Activated naive CD8-positive, alpha-beta T cell treated with anti-CD3 and anti-CD28 coated beads, Interleukin-2, amount 50 U/mL, for 16 hours (primary cell): Measurements from ENCODE around the gene ADAMTSL1.

Source experiments
- DNase-seq: peaks from one replicate; pipeline ENCODE4 v3.0.0-alpha.2; 2020; ENCODE audit warnings: low read depth, low spot score

Gene ADAMTSL1

DNA sequence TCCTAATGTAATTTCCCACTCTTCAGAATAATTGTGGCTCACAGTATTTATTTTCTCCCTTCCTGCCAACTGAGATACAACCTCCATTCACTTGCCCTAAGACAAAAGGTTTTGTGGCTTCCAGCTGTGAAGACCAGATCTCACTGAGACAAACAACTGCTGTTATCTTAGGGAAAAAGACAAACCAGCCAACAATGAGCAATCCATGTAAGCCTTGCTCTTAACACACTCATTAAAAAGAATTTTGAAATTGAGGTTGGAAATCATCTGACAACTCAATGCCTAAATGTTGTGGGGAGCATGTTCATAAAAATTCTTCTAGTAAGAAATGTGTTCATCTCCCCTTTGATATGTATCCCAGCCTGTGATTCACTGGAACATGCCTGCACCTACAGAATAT is 132.9 kb downstream of the ADAMTSL1 start:
- DNase-seq, result no peak

DNA sequence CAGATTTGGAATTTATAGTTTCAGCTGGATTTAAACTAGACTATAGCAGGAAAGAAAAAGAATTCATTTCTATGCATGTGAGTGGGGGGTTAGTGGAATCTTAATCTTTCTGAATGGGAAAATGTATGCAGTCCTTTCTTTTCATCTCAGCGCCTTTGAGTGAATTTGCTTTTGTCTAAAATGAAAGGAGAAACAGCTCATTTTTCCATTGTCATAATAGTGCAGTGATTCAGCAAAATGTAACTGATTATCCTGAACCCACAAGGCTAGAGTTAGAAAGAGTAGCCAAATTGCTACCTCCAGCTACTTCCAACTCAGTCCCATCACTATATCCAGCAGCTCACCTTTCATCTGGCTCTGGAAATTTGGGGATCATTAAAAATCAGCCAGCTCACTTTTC is 134.4 kb downstream of the ADAMTSL1 start:
- no peak for DNase-seq

DNA sequence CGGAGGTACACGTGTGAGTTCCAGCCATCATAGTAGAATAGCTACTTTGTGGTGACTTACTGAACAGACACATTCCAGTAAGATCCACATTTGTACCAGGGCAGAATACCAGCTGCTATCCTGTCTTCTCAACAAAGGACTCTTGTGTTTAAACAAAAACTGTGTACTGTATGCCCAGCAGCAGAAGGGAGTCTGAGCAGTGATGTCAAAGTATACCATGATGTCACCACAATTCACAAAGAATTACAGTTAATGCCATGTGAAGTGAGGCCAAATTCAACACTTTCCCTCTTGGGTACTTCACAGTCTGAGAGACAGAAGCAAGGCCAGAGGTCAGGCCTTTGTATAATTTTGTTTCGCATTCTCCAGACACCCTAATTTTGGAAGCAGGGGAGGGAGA is 137.0 kb downstream of the ADAMTSL1 start:
- DNase-seq, result no peak

DNA sequence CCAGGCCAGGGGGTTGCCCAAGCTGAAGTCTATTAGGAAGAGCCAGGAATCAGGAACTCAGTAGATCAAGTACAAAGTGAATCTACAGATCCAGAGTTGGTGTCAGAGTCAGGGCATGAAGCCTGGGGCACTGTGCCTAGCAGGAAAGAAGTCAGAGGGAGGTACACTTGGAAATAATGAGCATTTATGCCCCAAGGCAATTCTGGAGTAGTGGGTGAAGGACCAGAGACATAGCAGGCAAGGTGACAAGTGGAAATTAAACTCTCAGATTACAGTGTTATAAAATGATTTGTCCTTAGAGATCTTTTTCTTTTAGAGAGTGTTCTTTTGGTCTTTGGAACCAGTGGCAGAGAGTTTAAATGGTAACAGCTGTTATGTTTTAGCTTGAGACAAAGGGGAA is 138.0 kb downstream of the ADAMTSL1 start:
- no peak for DNase-seq

DNA sequence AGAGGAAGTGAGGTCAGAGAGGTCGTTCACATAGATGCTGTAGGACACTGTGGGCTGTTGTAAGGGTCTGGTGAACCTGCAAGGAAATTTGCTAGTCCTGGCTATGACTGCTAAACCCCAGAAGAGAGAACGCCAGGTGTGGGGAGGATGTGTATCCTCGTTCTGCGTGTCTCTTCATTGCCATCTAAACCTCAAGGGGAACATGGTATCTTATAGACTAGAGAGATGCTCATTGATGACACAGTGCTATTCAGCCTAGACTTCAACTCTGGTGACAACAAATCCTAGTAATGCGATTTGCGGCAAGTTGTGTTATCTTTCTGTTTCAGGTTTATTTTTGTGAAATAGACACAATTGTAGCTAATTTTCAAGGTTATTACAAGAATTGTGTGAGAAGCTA is 140.2 kb downstream of the ADAMTSL1 start:
- no peak for DNase-seq

DNA sequence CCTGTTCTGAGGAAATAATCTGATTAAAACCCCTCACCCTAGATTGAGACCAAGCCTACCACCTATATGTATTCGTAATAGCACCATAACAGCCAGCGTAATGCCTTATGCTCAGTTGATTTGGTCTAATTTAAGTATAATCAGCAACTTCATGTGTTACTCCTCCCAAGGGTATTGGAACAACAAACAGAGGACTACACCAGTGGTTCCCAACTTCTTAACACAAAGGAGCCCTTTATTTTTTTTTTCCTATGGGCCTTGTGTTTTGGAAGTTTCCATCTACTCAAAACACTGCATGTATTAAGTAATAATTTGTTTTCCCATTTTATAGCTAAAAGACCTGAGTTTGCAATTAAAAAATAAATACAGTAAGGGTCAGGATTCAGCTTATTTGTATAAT is 140.7 kb downstream of the ADAMTSL1 start:
- DNase-seq, result no peak

DNA sequence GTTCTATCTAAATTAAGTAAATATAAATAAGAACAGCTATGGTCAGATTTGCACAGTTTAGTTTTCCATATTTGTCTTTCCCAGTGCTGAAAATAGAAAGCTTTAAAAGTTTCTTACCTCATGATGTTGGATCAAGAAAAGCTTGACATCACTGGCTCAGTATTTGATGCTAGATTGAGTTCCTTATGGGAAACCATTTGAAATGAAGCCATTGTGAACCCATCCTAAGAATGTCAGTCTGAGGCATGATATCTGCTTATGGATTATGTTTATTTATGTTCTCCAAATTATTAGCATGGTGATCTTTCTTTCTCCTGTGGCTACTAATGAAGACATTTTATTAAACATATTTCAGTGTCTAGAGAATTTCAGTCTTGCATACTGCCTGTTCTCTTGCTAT is 143.0 kb downstream of the ADAMTSL1 start:
- no peak for DNase-seq

DNA sequence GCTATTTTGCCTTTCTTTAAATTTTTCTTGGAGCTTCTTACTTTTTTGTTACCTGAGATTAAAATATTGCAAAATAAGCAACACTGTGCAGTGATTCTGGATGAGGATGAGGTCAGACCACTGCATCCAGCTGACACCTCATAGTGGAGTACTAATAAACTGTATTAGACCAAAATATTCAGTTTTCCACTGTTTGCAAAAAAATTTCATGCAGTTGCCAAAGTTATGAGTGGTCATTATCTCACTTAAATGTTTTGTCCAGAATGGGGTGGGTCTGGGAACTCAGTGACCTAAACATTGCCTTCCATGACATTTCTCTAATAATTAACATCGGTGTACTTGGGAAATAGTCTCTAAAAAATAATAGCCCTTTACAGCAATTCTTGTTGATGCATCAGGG is 143.8 kb downstream of the ADAMTSL1 start:
- no peak for DNase-seq

DNA sequence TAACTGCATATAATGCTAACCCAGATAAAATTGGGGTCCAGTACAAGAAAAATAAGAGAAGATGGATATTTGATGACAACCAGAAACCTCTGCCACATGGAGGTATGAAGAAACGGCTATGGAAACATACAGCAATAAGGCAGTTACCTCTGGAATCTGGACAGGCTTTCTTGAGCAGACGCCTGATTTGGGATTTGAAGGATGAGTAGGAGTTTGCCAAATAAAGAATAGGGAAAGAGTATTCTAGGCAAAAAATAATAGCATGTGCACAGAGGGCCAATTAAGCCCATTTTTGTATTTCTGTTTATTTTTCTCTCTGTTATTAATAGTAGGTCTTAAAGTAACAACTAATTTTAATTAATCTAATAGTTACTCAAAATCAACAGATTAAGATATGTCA is 144.9 kb downstream of the ADAMTSL1 start:
- DNase-seq, result no peak

DNA sequence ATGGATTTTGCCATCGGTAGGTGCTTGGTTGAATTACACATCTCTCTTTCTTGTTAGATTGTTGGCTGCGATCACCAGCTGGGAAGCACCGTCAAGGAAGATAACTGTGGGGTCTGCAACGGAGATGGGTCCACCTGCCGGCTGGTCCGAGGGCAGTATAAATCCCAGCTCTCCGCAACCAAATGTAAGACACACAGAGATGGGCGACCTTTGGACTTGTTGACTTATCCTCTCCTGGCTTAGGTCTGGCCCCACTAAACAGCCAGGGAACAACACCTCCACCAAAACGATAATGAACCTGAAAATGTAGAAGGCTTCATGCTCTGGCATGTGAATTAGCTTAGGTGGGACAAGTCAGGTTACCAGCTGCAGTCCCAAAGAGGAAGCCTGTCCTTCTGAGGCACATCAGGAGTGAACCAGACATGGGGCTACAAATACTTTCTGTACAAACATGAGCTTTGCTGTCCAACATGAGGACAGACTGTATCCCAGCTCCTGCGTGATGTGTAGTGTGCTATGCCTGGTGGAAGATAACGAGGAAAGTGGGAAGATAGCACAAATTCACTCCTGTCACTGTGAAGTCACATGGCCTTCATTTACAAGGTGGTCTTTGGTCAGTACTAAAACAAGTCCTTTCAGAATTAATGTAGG is 148.4 kb downstream of the ADAMTSL1 start:
- DNase-seq, result no peak

DNA sequence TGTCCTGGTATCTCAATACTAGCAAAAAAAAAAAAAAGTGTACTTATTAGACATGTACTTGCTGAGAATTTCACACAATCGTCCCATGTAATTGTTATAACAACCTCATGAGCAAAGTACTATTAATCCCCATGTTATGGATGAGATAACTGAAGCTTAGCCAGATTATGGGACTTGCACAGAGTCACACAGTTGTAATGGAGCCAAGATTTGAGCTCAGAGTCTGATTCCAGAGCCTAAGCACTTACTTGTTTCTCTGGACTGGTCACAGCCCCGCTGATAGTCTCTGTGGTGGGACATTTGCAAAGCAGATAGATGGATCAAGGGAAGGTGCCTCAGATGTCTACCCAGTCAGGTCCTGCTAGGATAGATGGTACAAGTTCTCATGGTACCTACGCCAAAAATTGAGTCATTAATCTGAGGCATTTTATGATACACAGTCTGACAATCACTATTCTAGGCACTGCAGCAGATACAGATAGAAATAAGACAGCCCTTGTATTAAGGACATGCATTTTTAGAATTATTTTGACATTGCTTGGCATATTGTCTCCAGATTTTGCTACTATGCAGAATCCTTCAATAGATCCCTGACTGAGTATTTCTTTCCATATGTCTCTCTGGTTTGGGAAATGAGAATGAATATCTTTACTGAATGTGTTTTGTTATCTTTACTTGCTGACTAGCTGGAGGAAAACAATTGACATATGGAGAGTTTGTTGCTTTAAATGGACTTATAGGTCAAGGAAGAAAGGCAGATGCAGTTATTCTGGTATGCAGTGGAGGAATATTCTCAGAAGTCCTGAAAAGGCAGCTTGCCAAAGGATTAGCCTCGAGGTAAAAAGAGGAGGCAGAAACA is 149.5 kb downstream of the ADAMTSL1 start:
- no peak for DNase-seq

DNA sequence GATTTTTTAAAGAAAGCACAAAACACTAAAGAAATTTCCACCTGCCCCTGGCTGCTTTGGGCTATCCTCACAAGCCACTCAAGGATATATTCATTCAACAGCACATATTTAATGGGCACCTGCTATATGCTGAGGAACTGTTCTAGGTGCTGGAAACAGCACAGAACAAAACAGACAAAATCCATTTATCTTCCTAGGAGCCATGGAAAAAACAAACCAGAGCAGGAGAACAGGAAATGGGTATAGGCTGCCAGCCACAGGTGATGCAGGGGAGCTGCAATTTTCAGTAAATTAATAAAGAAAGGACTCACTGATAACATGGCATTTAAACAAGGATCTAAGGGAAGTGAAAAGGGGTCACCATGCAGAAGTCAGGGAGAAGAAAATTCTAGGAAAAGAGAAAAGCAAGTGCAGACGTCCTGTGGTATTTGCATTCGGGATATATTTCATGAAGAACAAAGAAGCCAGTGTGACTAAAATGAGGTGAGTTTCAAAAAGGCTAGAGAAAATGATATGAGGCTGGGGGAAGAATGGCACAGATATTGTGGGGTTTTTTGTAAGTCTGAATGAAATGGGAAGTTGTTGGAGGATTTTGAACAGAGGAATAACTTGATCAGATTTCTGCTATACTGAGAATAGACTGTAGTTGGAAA is 152.2 kb downstream of the ADAMTSL1 start:
- DNase-seq, result no peak

DNA sequence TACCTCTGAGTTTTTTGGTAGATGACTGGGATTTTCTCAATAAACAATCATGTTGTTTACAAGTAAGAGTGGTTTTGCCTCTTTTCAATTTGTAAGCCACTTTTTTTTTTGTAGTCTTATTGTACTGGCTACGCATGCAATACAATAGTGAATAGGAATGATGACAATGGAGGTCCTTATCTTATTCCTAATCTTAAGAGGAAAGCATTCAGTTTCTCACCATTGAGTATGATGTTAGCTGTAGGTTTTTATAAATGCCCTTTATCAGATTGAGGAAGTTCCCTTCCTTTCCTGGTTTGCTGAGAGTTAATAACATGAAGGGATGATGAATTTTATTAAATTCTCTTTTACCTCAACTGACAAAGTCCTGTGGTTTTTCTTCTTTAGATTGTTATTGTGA is 155.2 kb downstream of the ADAMTSL1 start:
- no peak for DNase-seq

DNA sequence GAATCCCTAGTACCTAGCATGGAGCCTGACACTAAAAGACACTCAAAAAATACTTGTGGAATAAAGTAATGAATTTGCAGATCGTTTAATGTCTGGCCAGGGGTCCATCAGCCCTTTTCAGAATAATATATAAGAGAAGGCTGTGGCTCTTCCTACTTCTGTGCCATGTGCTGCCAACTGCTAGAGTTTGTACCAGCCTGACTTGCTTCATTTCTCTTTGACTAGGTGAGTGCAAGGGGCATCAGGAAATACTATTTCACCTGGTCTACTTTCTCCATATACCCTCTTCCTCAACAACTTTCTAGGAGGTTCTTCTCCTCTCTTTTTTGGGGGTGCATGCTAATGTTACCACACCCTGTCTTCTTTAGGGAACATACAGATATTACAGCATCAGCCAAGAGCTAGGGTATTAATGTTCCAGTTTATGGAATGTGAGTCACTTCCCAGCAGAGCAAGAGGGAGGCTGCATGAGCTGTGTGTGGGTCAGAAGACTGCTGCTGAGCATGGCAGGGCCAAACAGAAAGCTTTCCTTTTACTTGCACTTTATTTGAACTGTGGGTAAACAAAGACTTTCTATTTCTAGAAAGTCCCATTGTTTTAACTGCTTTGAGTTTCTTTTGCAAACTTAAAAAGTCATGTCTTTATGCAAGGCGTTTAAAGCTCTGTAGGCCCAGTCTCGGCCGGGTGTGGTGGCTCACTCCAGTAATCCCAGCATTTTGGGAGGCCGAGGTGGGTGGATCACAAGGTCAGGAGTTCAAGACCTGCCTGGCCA is 158.9 kb downstream of the ADAMTSL1 start:
- DNase-seq, result no peak

DNA sequence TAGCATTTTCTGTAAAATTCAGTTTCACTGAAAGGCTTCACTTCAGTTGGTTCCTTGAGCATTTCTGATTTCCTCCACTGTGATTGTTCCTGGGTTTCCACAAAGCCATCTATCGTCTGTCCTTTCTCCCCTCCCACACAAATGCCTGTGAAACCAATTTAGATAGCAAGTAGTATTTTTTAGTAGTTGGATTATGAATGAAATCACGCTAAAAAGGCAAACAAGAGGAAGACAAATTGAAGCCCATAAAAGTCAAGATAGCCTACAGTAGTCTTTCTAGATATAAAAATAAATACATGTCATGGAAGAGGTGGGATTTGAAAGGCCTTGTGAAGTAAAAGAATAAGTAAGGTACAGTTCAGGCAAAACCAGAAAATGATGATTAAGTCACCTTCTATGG is 162.8 kb downstream of the ADAMTSL1 start:
- DNase-seq, result no peak

DNA sequence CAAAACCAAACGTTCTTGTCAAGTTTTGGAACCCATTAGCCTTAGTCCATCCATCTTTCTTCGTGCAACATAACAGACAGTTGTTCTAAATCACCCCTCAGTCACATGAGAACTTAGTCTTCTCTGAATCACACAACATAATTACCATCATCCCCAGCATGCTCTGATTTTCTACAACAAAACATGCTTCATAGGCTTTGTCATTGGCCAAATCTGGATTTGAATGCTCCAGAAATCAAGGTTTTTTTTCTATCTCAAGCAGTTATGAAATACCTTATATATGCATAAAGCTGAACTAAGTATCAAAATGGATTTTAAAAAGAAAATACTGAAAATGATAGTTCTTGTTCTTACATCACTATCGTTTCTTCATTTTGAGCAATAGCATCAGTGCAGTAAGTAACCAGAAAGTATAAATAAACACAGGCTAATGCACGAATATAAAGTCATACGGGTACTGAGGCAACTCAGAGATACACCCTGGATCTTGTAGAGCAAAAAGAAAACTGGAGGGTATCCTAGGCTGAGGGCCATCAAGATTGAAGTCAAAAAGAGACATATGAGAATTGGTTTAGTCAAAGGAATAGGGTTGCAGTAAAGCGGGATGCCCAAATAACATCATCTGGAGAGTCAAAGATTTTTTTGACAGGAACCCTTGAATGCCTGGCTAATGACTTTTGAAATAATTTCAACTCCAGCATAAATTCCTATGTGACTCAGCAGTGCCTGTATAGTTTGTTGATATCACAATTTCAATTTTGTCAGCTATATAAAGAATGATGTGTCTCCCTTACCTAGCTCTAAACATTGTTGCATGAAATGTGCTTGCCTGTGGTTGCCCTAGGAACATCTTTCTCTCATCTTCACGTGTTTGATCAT is 164.7 kb downstream of the ADAMTSL1 start:
- DNase-seq, result no peak

DNA sequence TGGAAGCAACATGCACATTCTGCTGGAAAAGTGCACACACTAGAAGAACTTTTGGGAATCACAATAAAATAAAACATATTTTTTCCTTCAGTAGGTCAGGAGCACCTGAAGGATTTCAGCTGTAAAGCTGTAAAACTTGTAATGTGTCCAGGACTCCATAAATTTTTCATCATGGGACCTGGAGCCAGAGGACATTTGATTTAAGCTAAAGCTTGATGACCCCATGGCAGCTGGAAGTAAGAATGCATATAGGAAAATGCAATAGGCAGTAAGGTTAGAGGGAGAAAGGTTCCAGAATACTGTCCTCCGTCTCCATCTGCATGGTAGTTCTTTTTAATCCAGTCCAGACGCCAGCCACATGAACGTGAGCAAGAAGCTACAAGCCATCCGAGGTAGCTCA is 166.0 kb downstream of the ADAMTSL1 start:
- DNase-seq, result no peak

DNA sequence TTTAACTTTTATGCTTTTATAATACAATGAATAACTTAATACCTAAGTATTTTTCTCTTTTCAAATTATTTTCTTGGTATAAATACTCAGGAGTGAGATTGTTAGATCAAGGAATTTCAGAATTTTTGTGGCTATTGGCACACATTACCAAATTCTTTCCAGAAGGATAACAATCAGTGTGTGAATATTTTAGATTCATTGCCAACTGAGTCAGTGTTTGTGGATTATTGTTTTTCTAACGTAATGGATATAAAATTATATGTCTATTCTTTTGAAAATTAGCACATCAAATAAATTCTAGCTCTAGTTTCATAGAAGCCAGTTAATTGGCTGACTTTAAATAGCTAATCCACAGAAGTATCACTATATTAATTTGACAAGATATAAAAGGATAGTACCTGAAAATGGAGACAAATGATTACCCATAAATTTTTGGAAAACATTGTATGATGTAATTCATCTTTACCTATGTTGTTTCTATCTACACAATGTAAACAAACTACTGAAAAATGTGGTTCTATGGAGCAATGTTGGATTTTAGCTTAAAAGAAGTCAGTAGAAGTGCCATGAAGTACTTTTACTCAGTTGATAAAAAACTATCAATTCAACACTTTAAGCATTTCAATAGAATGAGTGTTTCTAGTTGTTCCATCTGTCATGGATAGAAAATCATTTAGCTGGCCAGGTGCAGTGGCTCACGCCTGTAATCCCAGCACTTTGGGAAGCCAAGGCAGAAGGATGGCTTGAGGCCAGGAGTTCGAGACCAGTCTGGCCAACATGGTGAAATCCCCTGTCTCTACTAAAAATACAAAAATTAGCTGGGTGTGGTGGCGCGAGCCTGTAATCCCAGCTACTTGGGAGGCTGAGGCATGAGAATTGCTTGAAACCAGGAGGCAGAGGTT is 185.1 kb downstream of the ADAMTSL1 start:
- no peak for DNase-seq

DNA sequence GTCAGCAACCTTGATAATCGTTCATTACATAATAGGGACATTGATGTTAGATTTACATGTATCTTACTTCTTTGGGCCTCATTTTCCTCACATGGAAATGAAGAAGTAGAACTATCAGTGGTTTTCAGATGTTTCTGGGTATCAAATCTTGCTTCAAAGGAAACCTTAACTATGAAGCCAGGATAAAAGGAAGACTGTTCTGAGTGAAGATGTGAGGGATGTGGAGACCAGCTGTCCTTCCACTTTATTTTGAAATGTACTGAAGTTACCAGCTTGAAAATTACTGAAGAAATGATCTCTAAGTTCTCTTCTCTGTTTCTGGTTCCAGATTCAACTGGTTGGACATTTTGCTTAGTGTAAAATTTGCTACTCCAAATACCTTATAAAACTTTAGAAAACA is 186.0 kb downstream of the ADAMTSL1 start:
- no peak for DNase-seq

DNA sequence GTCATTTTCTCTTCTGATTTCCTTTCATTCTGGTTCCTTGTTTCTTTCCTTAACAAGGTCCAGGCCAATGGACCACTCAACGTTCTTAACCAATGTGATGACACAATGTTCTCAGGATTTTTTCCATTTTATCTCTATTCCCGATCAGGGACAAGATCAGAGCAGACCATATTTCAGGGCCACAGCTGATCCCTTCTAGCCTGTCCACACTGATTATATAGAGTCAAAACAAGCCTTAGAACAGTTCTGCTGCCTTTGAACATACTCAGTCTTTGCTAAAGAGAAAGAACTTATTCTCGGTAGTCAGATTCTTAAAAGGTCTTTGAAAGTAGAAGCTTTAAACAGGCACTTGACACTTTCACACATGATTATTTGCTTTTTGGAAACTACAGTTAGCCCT is 188.4 kb downstream of the ADAMTSL1 start:
- no peak for DNase-seq
